HG02571 (cell line): ENCODE measurements around the gene MRPL10.

Source experiments
- ATAC-seq: cut with Tn5 transposase; IDR thresholded peaks from one replicate; pipeline ENCODE4 v1.9.1; 2021; ENCODE audit warnings: mild to moderate bottlenecking, moderate library complexity; ENCODE audit not compliant: unreplicated experiment

The MRPL10 gene

GRCh38 chr17:47815106-47815918 is 16.0 kb downstream of the MRPL10 start:
- no peak for ATAC-seq

DNA sequence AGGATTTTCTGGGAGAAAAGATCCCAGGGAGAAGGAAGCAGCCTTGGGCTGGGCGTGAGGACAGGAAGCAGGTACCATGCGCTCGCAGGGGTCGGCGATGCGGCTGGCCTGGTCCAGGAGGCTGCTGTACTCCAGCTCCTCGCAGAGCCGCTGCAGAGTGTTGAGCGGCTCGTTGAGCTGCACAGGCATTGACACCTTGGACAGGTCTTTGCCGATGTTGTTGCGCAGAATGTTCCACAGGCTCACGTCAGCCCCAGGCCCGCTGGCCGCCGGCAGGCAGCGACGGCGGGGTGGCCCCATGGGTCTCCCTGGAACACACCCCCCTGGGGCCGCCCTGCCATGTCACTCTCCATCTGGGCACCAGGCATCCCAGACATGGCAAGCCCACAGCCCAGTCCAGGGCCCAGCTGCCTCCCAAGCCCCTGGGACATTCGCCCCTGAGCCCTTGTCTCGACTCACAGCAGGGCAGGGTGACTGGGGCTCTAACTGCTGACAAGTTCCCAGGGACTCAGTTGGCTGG is 17.8 kb downstream of the MRPL10 start:
- ATAC-seq = no peak

DNA sequence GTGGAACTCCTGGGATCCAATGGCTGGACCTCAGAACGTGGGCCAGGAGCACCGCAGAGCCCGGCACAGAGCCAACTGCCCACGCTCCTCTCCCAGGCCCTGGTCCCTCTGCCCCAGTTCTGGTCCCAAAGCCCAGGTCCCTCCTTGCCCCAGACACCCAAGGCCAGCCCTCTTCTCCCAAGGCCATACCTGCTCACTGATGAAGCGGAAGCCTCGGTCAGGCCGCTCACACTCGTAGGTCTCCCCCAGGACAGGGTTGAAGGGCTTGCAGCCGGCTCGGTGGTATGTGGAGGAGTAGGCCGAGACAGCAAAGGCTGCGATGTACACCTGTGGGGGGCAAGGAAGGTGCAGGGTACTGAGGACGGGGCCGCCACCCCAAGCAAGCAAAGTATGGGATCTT is 18.3 kb downstream of the MRPL10 start:
- no peak for ATAC-seq

DNA sequence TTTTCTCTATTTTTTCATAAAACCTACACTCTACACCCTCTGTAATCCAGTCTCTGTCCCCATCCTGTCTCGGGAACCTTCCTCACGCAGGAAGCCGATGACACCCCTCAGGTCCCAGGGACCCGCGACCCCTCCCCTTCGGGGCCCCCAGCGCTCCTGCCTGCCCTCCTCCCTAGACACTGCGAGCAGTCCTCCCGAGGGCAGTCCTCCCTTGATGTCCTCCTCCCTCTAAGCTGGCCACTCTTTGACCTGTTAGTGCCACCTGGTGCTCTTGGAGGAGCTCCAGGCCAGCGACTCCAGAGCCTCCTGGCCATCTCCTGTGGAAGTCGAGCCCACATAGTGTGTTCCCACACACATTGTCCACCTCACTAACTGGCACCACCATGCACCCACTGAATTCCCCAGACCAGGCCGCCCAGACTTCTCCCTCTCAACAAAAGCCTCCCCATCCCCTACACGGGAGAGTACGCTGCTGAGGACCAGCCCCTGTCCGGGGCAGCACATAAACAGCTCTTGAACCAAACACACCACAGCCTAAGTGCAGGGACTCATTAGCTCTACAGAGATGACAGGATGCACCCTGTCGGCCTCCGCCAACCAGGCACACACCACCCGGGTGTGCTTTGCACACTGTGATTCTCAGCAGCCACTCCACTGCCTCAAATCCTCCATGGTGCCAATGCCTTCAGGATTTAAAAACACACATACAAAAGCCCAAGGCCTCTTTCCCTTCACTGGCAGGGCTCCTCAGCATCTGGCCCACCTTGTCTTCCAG is 19.0 kb downstream of the MRPL10 start:
- ATAC-seq = no peak

DNA sequence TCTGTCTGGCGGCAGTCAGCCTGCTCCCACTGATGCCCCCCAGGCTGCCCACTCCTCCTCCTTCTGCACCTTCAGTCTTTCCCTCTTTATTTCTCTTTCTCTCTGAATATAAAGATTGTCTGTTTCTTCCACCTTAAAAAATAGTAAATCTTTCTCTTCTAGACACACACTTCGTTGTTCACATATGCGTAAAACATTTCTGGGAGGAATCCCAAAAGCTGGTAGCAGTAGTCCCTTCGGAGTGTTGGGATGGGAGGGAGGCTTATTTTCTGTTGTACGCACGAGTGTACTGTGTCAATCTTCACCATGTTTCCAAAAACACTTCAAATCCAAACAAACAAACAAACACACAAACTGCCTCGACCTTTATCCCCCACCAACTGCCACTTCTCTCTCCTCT is 19.6 kb downstream of the MRPL10 start:
- ATAC-seq = no peak

DNA sequence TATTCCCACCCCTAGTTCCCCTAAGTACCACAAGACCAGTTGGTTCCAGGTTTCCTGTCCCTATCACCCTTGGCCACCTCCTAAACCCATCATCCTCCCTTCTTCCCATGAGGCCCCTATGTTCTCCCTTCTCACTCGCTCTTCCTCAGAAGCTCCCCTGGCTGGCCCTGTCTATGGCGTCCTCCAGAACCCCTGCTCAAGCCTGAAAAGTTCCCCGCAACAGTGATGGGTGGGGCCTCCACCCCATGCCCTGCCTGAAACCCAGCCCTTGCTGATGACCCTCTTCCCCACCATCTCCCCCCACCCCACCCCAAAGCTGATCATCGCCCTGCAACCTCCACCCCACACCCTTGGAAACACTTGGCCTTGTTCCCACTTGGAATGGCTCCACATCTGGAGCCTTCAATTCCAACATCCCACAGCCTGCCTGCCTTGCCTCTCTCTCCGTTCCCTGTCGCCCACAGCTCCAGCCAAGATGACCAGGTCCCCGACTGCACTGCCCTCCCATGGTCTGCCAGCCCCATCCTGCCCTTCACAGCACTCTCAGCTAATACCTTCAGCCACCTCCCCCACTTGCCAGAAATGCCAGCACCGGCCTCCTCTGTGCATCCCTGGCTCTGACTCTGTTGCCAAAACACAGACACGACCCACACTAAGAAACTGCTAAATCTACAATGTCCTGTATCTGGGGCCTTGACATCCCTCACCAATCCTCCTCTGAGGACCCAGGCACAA is 20.3 kb downstream of the MRPL10 start:
- ATAC-seq = no peak

DNA sequence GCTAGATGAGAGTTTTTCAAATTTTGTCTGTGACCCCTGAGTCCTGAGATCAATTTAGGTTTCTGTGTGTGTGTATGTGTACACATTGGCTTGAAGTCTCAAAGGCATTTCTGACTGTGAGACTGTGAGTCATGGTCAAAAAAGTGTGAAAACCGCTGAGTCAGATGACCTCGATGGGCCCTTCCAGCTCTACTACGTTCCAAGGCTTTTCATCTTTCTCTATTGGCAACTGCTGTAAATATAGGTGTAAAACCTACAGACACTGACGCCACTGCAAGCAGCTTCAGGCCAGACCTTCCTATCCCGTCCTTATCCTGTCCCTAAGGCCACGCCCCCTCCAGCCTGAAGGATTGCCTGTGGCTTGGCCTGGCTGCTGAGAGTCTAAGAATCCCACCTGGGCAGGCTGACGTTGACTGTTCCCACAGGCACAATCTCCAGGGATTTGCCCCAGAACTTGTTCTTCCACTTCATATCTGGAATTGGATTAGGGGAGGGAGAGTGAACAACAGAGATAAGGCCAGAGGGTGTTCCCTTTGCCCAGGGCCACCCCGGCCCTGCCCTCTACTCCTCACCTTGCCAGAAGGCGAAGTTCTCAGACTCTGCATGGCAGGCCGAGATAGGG is 21.0 kb downstream of the MRPL10 start:
- no peak for ATAC-seq

DNA sequence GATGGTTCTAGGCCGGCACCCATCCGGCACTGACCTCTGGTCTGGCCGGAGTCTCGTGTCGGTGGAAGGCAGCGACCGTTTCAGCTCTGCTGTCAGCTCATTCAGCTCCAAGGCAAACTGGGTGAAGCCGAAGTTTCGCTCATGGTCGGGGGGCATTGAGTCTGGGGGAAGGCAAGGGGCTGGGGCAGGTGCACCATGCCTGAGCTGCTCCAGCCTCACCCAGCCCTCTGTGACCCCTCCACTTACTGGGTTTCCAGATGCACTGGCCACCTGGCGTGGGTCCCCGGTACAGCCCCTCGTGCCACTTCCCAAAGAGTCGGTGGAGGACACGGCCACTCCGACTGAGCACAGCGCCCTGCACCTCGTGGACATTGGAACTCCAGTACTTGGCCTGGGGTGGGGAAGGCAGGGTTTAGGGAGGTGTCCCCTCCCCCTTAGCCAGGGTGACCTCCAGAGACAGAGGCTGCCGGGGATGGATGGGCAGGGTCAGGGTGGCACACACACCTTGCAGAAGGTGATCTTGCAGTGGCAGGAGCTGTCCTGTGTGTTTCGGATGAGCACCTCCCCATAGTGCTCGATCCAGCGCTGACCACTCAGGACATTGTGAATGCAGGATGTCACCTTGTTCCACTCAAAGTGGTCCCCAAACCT is 22.4 kb downstream of the MRPL10 start:
- no peak for ATAC-seq

DNA sequence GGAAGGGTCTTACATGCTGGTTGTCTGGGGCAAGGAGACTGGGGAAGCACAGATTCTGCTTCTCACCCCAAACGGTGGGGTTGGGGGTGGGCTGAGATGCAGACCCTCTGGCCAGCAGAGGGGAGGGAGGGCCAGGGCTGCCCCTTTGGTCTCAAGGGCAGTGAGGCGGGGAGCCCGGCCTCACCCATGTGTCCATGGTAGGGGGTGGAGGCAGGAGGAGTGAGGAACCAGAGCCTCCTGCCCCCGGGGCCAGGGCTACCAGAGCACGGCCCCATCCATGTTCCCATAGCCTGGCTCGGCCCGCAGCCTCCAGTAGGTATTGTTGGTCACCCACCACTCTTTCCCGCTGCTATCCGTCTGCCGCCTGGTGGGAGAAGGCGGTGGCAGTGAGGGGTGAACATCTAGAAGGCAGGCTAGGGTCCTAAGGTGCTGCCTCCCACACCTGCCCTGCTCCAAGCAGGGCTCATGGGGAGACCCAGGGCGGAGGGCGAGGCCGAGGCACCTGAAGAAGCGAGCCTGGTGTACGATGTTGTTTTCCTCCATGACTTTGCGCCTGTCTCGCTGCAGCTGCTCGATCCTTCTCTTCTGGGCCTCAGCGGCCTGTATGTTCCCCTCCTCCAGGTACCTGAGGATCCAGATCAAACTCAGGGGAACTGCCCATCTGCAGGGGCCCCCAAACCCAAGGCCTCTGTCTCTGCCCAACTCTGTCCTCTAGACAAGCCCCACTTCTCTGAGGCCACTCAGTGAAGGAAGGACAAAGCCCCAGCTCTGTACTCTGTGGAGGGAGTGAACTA is 23.1 kb downstream of the MRPL10 start:
- no peak for ATAC-seq

DNA sequence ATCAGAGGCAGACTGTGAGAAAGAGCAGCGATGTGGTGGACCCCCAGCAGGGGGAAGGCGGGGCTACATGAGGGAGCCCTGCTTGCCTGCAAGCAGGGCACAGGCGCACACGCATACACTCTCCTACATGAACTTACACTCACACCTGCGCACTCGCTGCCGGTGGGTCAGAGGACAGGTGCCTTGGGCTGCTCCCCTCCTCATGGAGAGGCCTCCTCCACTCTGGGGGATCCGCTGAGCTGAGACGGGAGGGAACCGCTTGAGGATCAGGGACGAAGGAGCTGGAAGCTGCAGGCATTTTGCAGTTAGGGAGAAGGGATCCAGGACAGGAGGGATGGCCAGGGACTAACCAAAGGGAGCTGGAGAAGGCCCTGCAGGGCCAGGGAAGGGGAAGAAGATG is 23.9 kb downstream of the MRPL10 start:
- no peak for ATAC-seq

DNA sequence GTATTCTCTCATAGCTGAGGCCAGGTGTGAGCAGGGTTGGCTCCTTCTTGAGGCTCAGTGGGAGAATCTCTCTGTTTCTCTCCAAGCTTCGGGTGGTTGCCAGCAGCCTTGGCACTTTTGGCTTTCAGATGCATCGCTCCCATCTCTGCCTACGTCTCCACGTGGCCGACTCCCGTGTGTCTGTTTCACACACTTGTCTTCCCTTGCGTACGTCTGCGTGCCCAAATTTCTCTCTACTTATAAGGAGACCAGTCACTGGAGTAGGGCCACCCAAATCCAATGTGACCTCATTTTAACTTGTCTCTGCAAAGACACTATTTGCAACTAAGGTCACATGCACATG is 24.5 kb downstream of the MRPL10 start:
- ATAC-seq = no peak

GRCh38 chr17:47806026-47806912 is 25.1 kb downstream of the MRPL10 start:
- ATAC-seq = no peak

- ATAC-seq = no peak
These were observed 26.9 kb downstream of the MRPL10 start for GRCh38 chr17:47804461-47804860.

- no peak for ATAC-seq
These were observed 27.6 kb downstream of the MRPL10 start for GRCh38 chr17:47803751-47804150.

- ATAC-seq = no peak
These were observed 28.1 kb downstream of the MRPL10 start for GRCh38 chr17:47803201-47803600.

- no peak for ATAC-seq
These were observed 28.9 kb downstream of the MRPL10 start for GRCh38 chr17:47802341-47803022.

- ATAC-seq = no peak
These were observed 29.4 kb downstream of the MRPL10 start for GRCh38 chr17:47801906-47802305.

GRCh38 chr17:47801176-47801765 is 30.1 kb downstream of the MRPL10 start:
- no peak for ATAC-seq
